ENCODE data around the gene PSMG4. TPM values are rescaled to one million over a fixed set of nuclear protein-coding genes. Genes with fewer than 3 reads are reported as not detected.
A peak's percentile ranks its signal among the peaks of the same experiment; 100 is the strongest.

The PSMG4 gene
- total and polyA plus RNA-seq, 4 donors, result 14.0 to 69.7 (median 20.4) TPM

DNA sequence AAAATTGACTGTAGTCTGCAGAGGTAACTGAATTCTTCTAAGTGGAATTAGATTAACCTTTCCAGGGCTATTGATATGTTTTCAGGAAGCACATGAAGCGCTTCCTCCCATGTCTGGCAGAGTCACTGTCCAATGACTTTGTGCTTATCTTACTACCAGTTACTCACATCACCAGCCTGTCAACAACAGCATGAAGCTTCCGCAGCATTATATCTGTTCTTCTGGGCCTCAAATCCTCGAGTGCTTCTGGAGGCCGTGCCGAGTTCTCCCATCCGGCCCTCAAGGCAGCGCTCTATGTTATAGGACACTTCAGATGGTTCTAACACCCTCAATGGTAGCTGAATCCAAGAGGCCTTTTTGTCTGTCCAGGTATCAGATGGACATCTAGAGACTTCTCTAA is 33.2 kb downstream of the PSMG4 start:
- WGBS, 2 donors, result 76 to 80% methylated on average over 7 of the region's 7 CpGs
- Histone ChIP-seq H3K27ac (ENCODE audit: low read depth in 1 of 2, low read length in 1 of 2) (no peak overlapping the region), H3K27me3 (ENCODE audit: control insufficient read depth in 3 of 3, insufficient read depth in 3 of 3, low read length in 2 of 3) (no peaks in the 10 kb centered on the region), H3K9me3 (ENCODE audit: control insufficient read depth in 4 of 4, insufficient read depth in 3 of 4, low read length in 3 of 4) (no peaks in the 10 kb centered on the region), H3K4me1 (ENCODE audit: control insufficient read depth in 5 of 5, insufficient read depth in 5 of 5, low read length in 5 of 5) (no peaks in the 10 kb centered on the region), H3K4me3 (no peak overlapping the region), H3K36me3 (ENCODE audit: control insufficient read depth in 4 of 4, insufficient read depth in 4 of 4, low read length in 4 of 4) (peaks cover 0 to 10% (median 4%) of the 10 kb centered on the region in 4 donors), H3K9ac (ENCODE audit: insufficient read depth in 1 of 2, low read length in 2 of 2) (no peak overlapping the region)
- TF ChIP-seq CTCF (IDR thresholded peaks at IDR 0.05; ENCODE audit: control extremely low read depth, extremely low read depth), result no peak
- ATAC-seq (ENCODE audit: insufficient read depth, low FRiP score), result no peak
- peak in 1 of 3 donors; percentile 17 for DNase-seq

GRCh38 chr6:3292431-3293197 is 33.9 kb downstream of the PSMG4 start:
- TF ChIP-seq CTCF (IDR thresholded peaks at IDR 0.05; ENCODE audit: control extremely low read depth, extremely low read depth), result no peak
- peaks cover 0 to 11% (median 4%) of the 10 kb centered on the region in 4 donors for H3K36me3 ChIP-seq (ENCODE audit: control insufficient read depth in 4 of 4, insufficient read depth in 4 of 4, low read length in 4 of 4)
- H3K27me3 ChIP-seq (ENCODE audit: control insufficient read depth in 3 of 3, insufficient read depth in 3 of 3, low read length in 2 of 3), result no peaks in the 10 kb centered on the region
- H3K4me3 ChIP-seq, result no peak overlapping the region
- WGBS, 2 donors, result 95% methylated on average over 32 of the region's 32 CpGs
- H3K9me3 ChIP-seq (ENCODE audit: control insufficient read depth in 4 of 4, insufficient read depth in 3 of 4, low read length in 3 of 4), result no peaks in the 10 kb centered on the region
- H3K27ac ChIP-seq (ENCODE audit: low read depth in 1 of 2, low read length in 1 of 2), result no peak overlapping the region
- H3K9ac ChIP-seq (ENCODE audit: insufficient read depth in 1 of 2, low read length in 2 of 2), result no peak overlapping the region
- H3K4me1 ChIP-seq (ENCODE audit: control insufficient read depth in 5 of 5, insufficient read depth in 5 of 5, low read length in 5 of 5), result no peaks in the 10 kb centered on the region
- DNase-seq, result no peak
- ATAC-seq (ENCODE audit: insufficient read depth, low FRiP score), result no peak

DNA sequence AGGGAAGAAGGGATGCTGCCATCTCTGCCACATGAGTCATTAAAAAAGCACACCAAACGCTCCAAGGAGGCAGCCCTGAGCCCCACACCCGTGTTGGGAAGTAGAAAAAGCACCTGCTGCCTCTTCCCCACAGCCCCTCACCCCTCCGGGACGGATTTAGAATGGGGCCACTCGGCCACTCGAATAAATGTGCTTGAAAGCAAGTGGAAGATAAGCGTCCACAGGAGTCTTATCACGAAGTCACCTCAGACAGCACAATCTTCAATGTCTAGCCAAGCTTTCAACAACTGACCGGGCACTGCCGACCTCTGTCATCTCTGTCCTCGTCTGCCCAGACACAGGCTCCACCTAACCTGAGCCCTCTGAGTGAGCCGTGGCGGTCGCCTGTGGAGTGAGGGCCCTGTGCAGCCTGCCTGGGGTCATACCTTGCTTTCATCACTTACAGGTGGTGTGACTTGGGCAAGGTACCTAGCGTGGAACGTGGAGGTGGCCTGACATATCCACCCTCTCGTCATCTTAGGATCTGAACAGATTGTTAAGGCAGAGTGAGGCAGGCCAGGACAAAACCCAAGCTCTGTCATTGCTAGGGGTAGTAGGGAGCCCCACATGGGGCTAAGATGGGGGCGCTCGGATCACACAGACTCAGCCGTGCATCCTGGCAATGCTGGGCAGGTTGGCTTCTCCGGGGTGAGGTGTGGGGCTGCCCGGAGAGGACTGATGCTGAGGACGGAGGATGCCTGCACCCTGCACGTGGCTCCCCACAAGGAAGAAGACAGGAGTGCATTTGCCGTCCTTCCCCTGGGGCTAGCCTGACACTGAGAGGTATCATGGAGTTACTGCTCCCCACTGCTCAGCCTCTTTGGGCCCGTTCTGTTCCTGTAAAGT is 34.8 kb downstream of the PSMG4 start:
- Histone ChIP-seq H3K36me3 (ENCODE audit: control insufficient read depth in 4 of 4, insufficient read depth in 4 of 4, low read length in 4 of 4) (peaks cover 0 to 11% (median 4%) of the 10 kb centered on the region in 4 donors), H3K27me3 (ENCODE audit: control insufficient read depth in 3 of 3, insufficient read depth in 3 of 3, low read length in 2 of 3) (no peaks in the 10 kb centered on the region), H3K4me1 (ENCODE audit: control insufficient read depth in 5 of 5, insufficient read depth in 5 of 5, low read length in 5 of 5) (no peaks in the 10 kb centered on the region), H3K9ac (ENCODE audit: insufficient read depth in 1 of 2, low read length in 2 of 2) (no peak overlapping the region), H3K4me3 (no peak overlapping the region), H3K9me3 (ENCODE audit: control insufficient read depth in 4 of 4, insufficient read depth in 3 of 4, low read length in 3 of 4) (no peaks in the 10 kb centered on the region), H3K27ac (ENCODE audit: low read depth in 1 of 2, low read length in 1 of 2) (no peak overlapping the region)
- no peak for TF ChIP-seq CTCF (IDR thresholded peaks at IDR 0.05; ENCODE audit: control extremely low read depth, extremely low read depth)
- no peak for ATAC-seq (ENCODE audit: insufficient read depth, low FRiP score)
- 85 to 86% methylated on average over 26 of the region's 26 CpGs for WGBS, 2 donors
- peak in 1 of 3 donors; percentile 6 for DNase-seq

Data from lung (tissue), 12 donors.